A549 (cell line): Measurements from ENCODE around the gene FGGY.

ENCODE experiments used
- CHD2 ChIP-seq: fragments of 150-350 bp; IDR thresholded peaks from 2 replicates; pipeline ENCODE4 v1.6.1; 2014; ENCODE audit warnings: low read length; ENCODE audit not compliant: partially characterized antibody
- ELK1 ChIP-seq: fragments of 150-350 bp; IDR thresholded peaks from 2 replicates; pipeline ENCODE4 v1.6.1; 2014; ENCODE audit warnings: low read depth, mild to moderate bottlenecking, low read length
- EP300 ChIP-seq, 2 experiments: fragments of >200 bp; sonication (Bioruptor Twin); formaldehyde crosslinking; IDR thresholded peaks; 2 replicates in 1 of 2; 3 replicates in 1 of 2; pipeline ENCODE4 v1.6.1; 2016 to 2017
- HOXA7 ChIP-seq: fragments of 250-450 bp; sonication (Bioruptor Pico); IDR thresholded peaks from 2 replicates; pipeline ENCODE4 v1.5.0; 2020; ENCODE audit warnings: mild to moderate bottlenecking, moderate library complexity
- POLR2A ChIP-seq: IDR thresholded peaks from 2 replicates; pipeline ENCODE4 v1.6.1; 2012; ENCODE audit warnings: mild to moderate bottlenecking, low read length
- RARB ChIP-seq: fragments of 250-450 bp; sonication (Bioruptor Pico); IDR thresholded peaks from 2 replicates; pipeline ENCODE4 v1.8.0; 2021; ENCODE audit warnings: mild to moderate bottlenecking, moderate library complexity
- REST ChIP-seq: fragments of 200-600 bp; sonication (generic); IDR thresholded peaks from 2 replicates; pipeline ENCODE4 v1.6.1; 2016; ENCODE audit warnings: antibody characterized with exemption, mild to moderate bottlenecking, moderate library complexity
- RNF2 ChIP-seq: fragments of 200-600 bp; sonication (generic); IDR thresholded peaks from 2 replicates; pipeline ENCODE4 v1.6.1; 2016; ENCODE audit warnings: low read depth, mild to moderate bottlenecking, antibody characterized with exemption, moderate library complexity, borderline replicate concordance
- ZC3H11A ChIP-seq: fragments of 450-650 bp; IDR thresholded peaks from 2 replicates; pipeline ENCODE4 v1.6.1; 2014; ENCODE audit warnings: antibody characterized with exemption, mild to moderate bottlenecking
- TF ChIP-seq, protein P1 (sequence below): fragments of >200 bp; sonication (Bioruptor Twin); formaldehyde crosslinking; IDR thresholded peaks from 3 replicates; pipeline ENCODE4 v1.5.1; 2016
- TF ChIP-seq, protein P2 (sequence below): IDR thresholded peaks from 2 replicates; pipeline ENCODE4 v1.6.1; 2012

DNA sequence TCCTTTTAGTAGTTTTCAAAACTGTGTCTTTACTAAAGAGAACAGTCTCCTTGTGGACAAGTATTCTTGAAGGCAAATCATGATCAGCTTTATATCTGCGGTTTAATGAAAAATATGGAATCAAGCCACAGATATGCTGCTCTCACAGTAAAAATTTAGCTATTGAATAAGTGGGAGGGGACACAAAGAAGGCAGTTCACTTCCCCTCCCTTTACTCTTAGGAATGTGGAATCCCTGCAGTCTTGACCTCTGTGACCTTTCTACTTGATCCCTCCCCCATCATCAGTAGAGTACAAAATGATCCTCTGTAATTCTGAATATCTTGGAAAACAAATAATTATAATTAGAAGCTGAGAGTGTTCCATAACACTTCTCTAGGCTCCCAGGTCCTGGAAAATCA is 381.1 kb downstream of the FGGY start:
- TF ChIP-seq RNF2 (no peak), POLR2A (no peak), ZC3H11A (no peak), REST (no peak), CHD2 (no peak), HOXA7 (no peak), EP300 (IDR thresholded peaks at IDR 0.05) (no peak), ELK1 (no peak), RARB (no peak)
- TF ChIP-seq, protein P1, sequence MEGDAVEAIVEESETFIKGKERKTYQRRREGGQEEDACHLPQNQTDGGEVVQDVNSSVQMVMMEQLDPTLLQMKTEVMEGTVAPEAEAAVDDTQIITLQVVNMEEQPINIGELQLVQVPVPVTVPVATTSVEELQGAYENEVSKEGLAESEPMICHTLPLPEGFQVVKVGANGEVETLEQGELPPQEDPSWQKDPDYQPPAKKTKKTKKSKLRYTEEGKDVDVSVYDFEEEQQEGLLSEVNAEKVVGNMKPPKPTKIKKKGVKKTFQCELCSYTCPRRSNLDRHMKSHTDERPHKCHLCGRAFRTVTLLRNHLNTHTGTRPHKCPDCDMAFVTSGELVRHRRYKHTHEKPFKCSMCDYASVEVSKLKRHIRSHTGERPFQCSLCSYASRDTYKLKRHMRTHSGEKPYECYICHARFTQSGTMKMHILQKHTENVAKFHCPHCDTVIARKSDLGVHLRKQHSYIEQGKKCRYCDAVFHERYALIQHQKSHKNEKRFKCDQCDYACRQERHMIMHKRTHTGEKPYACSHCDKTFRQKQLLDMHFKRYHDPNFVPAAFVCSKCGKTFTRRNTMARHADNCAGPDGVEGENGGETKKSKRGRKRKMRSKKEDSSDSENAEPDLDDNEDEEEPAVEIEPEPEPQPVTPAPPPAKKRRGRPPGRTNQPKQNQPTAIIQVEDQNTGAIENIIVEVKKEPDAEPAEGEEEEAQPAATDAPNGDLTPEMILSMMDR: no peak
- TF ChIP-seq, protein P2, sequence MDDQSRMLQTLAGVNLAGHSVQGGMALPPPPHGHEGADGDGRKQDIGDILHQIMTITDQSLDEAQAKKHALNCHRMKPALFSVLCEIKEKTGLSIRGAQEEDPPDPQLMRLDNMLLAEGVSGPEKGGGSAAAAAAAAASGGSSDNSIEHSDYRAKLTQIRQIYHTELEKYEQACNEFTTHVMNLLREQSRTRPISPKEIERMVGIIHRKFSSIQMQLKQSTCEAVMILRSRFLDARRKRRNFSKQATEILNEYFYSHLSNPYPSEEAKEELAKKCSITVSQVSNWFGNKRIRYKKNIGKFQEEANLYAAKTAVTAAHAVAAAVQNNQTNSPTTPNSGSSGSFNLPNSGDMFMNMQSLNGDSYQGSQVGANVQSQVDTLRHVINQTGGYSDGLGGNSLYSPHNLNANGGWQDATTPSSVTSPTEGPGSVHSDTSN: no peak
